Measurements from ENCODE around the gene RBM18.
A peak's percentile ranks its signal among the peaks of the same experiment; 100 is the strongest.

Gene RBM18

GRCh38 chr9:122220673-122221182, 43.9 kb downstream of the RBM18 start:
- DNase-seq: no peak

- DNase-seq: no peak
Observed at GRCh38 chr9:122219856-122220672, 44.6 kb downstream of the RBM18 start.

- DNase-seq: no peak
Observed at GRCh38 chr9:122218935-122219855, 45.4 kb downstream of the RBM18 start.

GRCh38 chr9:122218071-122218934, 46.3 kb downstream of the RBM18 start:
- DNase-seq: no peak

- DNase-seq: no peak
Observed at GRCh38 chr9:122217640-122218039, 47.0 kb downstream of the RBM18 start.

- DNase-seq: no peak
Observed at GRCh38 chr9:122216798-122217418, 47.7 kb downstream of the RBM18 start.

- no peak for DNase-seq
Observed at GRCh38 chr9:122216138-122216797, 48.4 kb downstream of the RBM18 start.

GRCh38 chr9:122215663-122216062, 49.0 kb downstream of the RBM18 start:
- no peak for DNase-seq

GRCh38 chr9:122214507-122214906, 50.1 kb downstream of the RBM18 start:
- no peak for DNase-seq

- peak; percentile 65 for DNase-seq
Observed at GRCh38 chr9:122213589-122214413, 50.8 kb downstream of the RBM18 start.

GRCh38 chr9:122213102-122213588, 51.5 kb downstream of the RBM18 start:
- no peak for DNase-seq

- no peak for DNase-seq
Observed at GRCh38 chr9:122212473-122213004, 52.1 kb downstream of the RBM18 start.

- DNase-seq: no peak
Observed at GRCh38 chr9:122209451-122209850, 55.2 kb downstream of the RBM18 start.

GRCh38 chr9:122207096-122207495, 57.5 kb downstream of the RBM18 start:
- no peak for DNase-seq

- DNase-seq: peak; percentile 71
Observed at GRCh38 chr9:122206118-122207046, 58.3 kb downstream of the RBM18 start.

GRCh38 chr9:122205176-122205575, 59.5 kb downstream of the RBM18 start:
- no peak for DNase-seq

GRCh38 chr9:122204491-122204890, 60.1 kb downstream of the RBM18 start:
- no peak for DNase-seq

- DNase-seq: no peak
Observed at GRCh38 chr9:122204055-122204454, 60.6 kb downstream of the RBM18 start.

- no peak for DNase-seq
Observed at GRCh38 chr9:122202111-122202510, 62.5 kb downstream of the RBM18 start.

Data from femur (tissue), 1 donor.